H9 (cell line): Measurements from ENCODE around the gene SLC2A9. TPM values are rescaled to one million over a fixed set of nuclear protein-coding genes. Genes with fewer than 3 reads are reported as not detected.

Experiments
- DNase-seq: peaks from one replicate; pipeline ENCODE4 v3.0.0-alpha.2; 2017
- H2AFZ ChIP-seq: one replicate; pipeline ENCODE4 v1.6.1; 2013; ENCODE audit warnings: mild to moderate bottlenecking, low read length, control low read depth, moderate library complexity
- H2AK5ac ChIP-seq: 2 replicates; pipeline ENCODE4 v1.6.1; 2013; ENCODE audit warnings: low read length, control low read depth, mixed read lengths; ENCODE audit not compliant: insufficient read length
- H2BK120ac ChIP-seq: one replicate; pipeline ENCODE4 v1.6.1; 2013; ENCODE audit warnings: low read depth, mild to moderate bottlenecking, low read length, control low read depth, inconsistent platforms; ENCODE audit not compliant: poor library complexity, severe bottlenecking
- H2BK12ac ChIP-seq: 2 replicates; pipeline ENCODE4 v1.6.1; 2013; ENCODE audit warnings: low read length, control low read depth, mixed read lengths, low read depth; ENCODE audit not compliant: insufficient read length
- H2BK15ac ChIP-seq: 2 replicates; pipeline ENCODE4 v1.6.1; 2013; ENCODE audit warnings: low read depth, low read length, control low read depth
- H2BK20ac ChIP-seq: one replicate; pipeline ENCODE4 v1.6.1; 2013; ENCODE audit warnings: low read depth, mild to moderate bottlenecking, low read length, control low read depth, inconsistent platforms; ENCODE audit not compliant: poor library complexity, severe bottlenecking
- H2BK5ac ChIP-seq: 2 replicates; pipeline ENCODE4 v1.6.1; 2013; ENCODE audit warnings: low read length, control low read depth, mixed read lengths; ENCODE audit not compliant: insufficient read length
- H3K14ac ChIP-seq: 2 replicates; pipeline ENCODE4 v1.6.1; 2013; ENCODE audit warnings: low read length, control low read depth; ENCODE audit not compliant: insufficient read depth
- H3K18ac ChIP-seq: 2 replicates; pipeline ENCODE4 v1.6.1; 2013; ENCODE audit warnings: low read depth, mild to moderate bottlenecking, mixed read lengths, low read length, control low read depth; ENCODE audit not compliant: insufficient read length
- H3K23ac ChIP-seq: 2 replicates; pipeline ENCODE4 v1.6.1; 2013; ENCODE audit warnings: low read length, control low read depth, mixed read lengths, low read depth; ENCODE audit not compliant: insufficient read length
- H3K23me2 ChIP-seq: 2 replicates; pipeline ENCODE4 v1.6.1; 2013; ENCODE audit warnings: low read depth, mild to moderate bottlenecking, mixed read lengths, low read length, control low read depth; ENCODE audit not compliant: insufficient read length, poor library complexity, severe bottlenecking
- H3K27ac ChIP-seq: 2 replicates; pipeline ENCODE4 v1.5.1; 2013; ENCODE audit warnings: low read length, control low read depth, mixed read lengths, low read depth; ENCODE audit not compliant: insufficient read length
- H3K27me3 ChIP-seq: 2 replicates; pipeline ENCODE4 v1.6.1; 2013; ENCODE audit warnings: low read length, control low read depth, inconsistent platforms; ENCODE audit not compliant: insufficient read depth
- H3K4ac ChIP-seq: 2 replicates; pipeline ENCODE4 v1.6.1; 2013; ENCODE audit warnings: low read depth, mild to moderate bottlenecking, control low read depth, inconsistent platforms, low read length, moderate library complexity
- H3K4me1 ChIP-seq: 2 replicates; pipeline ENCODE4 v1.6.1; 2013; ENCODE audit warnings: low read length, control low read depth, inconsistent platforms; ENCODE audit not compliant: insufficient read depth
- H3K4me2 ChIP-seq: 2 replicates; pipeline ENCODE4 v1.6.1; 2013; ENCODE audit warnings: low read length, control low read depth, mixed read lengths; ENCODE audit not compliant: insufficient read length, insufficient read depth
- H3K56ac ChIP-seq: 2 replicates; pipeline ENCODE4 v1.6.1; 2013; ENCODE audit warnings: low read depth, mild to moderate bottlenecking, mixed read lengths, low read length, control low read depth; ENCODE audit not compliant: insufficient read length
- H3K79me1 ChIP-seq: 2 replicates; pipeline ENCODE4 v1.6.1; 2013; ENCODE audit warnings: low read depth, mild to moderate bottlenecking, moderate library complexity, low read length, control low read depth, inconsistent platforms; ENCODE audit not compliant: insufficient read depth, poor library complexity, severe bottlenecking
- H3K79me2 ChIP-seq: 2 replicates; pipeline ENCODE4 v1.6.1; 2013; ENCODE audit warnings: low read length, control low read depth, inconsistent platforms; ENCODE audit not compliant: insufficient read depth
- H3K9ac ChIP-seq: 2 replicates; pipeline ENCODE4 v1.6.1; 2013; ENCODE audit warnings: low read length, control low read depth, mixed read lengths; ENCODE audit not compliant: insufficient read length; ENCODE audit errors: extremely low read depth
- H3K9me3 ChIP-seq: one replicate; pipeline ENCODE4 v1.6.1; 2013; ENCODE audit warnings: low read depth, low read length, inconsistent platforms; ENCODE audit not compliant: control insufficient read depth
- H3T11ph ChIP-seq: one replicate; pipeline ENCODE4 v1.6.1; 2013; ENCODE audit warnings: mild to moderate bottlenecking, low read length, control low read depth, inconsistent platforms
- H4K20me1 ChIP-seq: one replicate; pipeline ENCODE4 v1.6.1; 2013; ENCODE audit not compliant: control insufficient read depth, insufficient read length, insufficient read depth
- H4K5ac ChIP-seq: 2 replicates; pipeline ENCODE4 v1.6.1; 2013; ENCODE audit warnings: low read depth, mild to moderate bottlenecking, mixed read lengths, low read length, control low read depth; ENCODE audit not compliant: insufficient read length
- H4K8ac ChIP-seq: replicated peaks from 2 replicates; pipeline ENCODE4 v1.6.1; 2013; ENCODE audit warnings: low read length, control low read depth, mixed read lengths, low read depth; ENCODE audit not compliant: insufficient read length
- H4K91ac ChIP-seq: 2 replicates; pipeline ENCODE4 v1.6.1; 2013; ENCODE audit warnings: low read depth, mild to moderate bottlenecking, moderate library complexity, mixed read lengths, low read length, control low read depth; ENCODE audit not compliant: insufficient read length
- H3K27ac Mint-ChIP-seq, 3 experiments: 2 replicates in 2 of 3; 3 replicates in 1 of 3; pipeline ENCODE4 v1.8.0; 2020 to 2021; ENCODE audit warnings: mixed read lengths in 3 of 3, mild to moderate bottlenecking in 1 of 3, moderate library complexity in 1 of 3
- H3K27me3 Mint-ChIP-seq: 2 replicates; pipeline ENCODE4 v1.8.0; 2021; ENCODE audit warnings: low read depth, mild to moderate bottlenecking, moderate library complexity, mixed read lengths
- H3K36me3 Mint-ChIP-seq, 3 experiments: 2 replicates in 2 of 3; 3 replicates in 1 of 3; pipeline ENCODE4 v1.8.0; 2020 to 2021; ENCODE audit warnings: low read depth in 3 of 3, mixed read lengths in 3 of 3; ENCODE audit not compliant: insufficient read depth in 1 of 3
- H3K4me1 Mint-ChIP-seq, 2 experiments: 2 replicates each; pipeline ENCODE4 v1.8.0; 2020; ENCODE audit warnings: mixed read lengths in 2 of 2
- H3K4me3 Mint-ChIP-seq, 2 experiments: 2 replicates in 1 of 2; 3 replicates in 1 of 2; pipeline ENCODE4 v1.8.0; 2020 to 2021; ENCODE audit warnings: mild to moderate bottlenecking in 2 of 2, mixed read lengths in 2 of 2, moderate library complexity in 1 of 2
- H3K9me3 Mint-ChIP-seq, 2 experiments: 2 replicates in 1 of 2; 3 replicates in 1 of 2; pipeline ENCODE4 v1.8.0; 2020; ENCODE audit warnings: mild to moderate bottlenecking in 2 of 2, mixed read lengths in 2 of 2, moderate library complexity in 1 of 2
- CTCF ChIP-seq: fragments of 200-600 bp; sonication (generic); conservative IDR thresholded peaks from 3 replicates; pipeline ENCODE4 v1.8.0; 2021; ENCODE audit warnings: antibody characterized with exemption, mild to moderate bottlenecking
- WGBS: extraction: QIAGEN DNeasy Blood & Tissue Kit; methylation state at CpG from one replicate; pipeline ENCODE4 v1.1.7; 2013; ENCODE audit warnings: missing lambda C conversion rate, low lambda C conversion rate, mixed read lengths; ENCODE audit not compliant: insufficient read length; ENCODE audit errors: extremely low coverage; 5-methylcytosine and 5-hydroxymethylcytosine counted together
- total RNA-seq: library from RNA; stranded (reverse); gene quantifications from 2 replicates; pipeline ENCODE4 v1.2.1, GENCODE V29; 2021

The SLC2A9 gene
- total RNA-seq, 1 experiment from 2014 or later, result 0.79 TPM

- Histone ChIP-seq H4K20me1 (no peaks in the 10 kb centered on the region), H3K27me3 (no peaks in the 10 kb centered on the region), H2BK12ac (no peak overlapping the region), H3K27ac (no peak overlapping the region), H3T11ph (no peak overlapping the region), H2BK20ac (no peak overlapping the region), H3K4me2 (no peak overlapping the region), H3K4me1 (no peaks in the 10 kb centered on the region), H2BK15ac (no peak overlapping the region), H2AK5ac (no peak overlapping the region), H2AFZ (no peak overlapping the region), H2BK5ac (no peak overlapping the region), H3K79me1 (no peaks in the 10 kb centered on the region), H4K5ac (no peak overlapping the region), H3K56ac (no peak overlapping the region), H4K91ac (no peak overlapping the region), H3K4ac (no peak overlapping the region), H4K8ac (no peak overlapping the region), H3K9me3 (no peaks in the 10 kb centered on the region), H3K23me2 (no peaks in the 10 kb centered on the region), H3K23ac (no peak overlapping the region), H2BK120ac (no peak overlapping the region), H3K18ac (no peak overlapping the region), H3K9ac (no peak overlapping the region), H3K79me2 (no peaks in the 10 kb centered on the region), H3K14ac (no peak overlapping the region)
- peaks cover 28% of the 10 kb centered on the region for H3K27me3 Mint-ChIP-seq
- no peak for TF ChIP-seq CTCF
- no CpG with 5 or more reads among the region's 9 CpGs for WGBS
- no peak overlapping the region for H3K4me3 Mint-ChIP-seq
- no peak for DNase-seq
- no peaks in the 10 kb centered on the region for H3K36me3 Mint-ChIP-seq
- H3K27ac Mint-ChIP-seq, result no peak overlapping the region
- no peaks in the 10 kb centered on the region; a peak in 1 of 5 replicates for H3K9me3 Mint-ChIP-seq
- H3K4me1 Mint-ChIP-seq, result peaks cover 9 to 10% of the 10 kb centered on the region in 2 experiments; a peak in 3 of 4 replicates
Measured at GRCh38 chr4:10026485-10026884, 5.2 kb upstream of the SLC2A9 start.
